ENCODE data around the gene ITGB2. TPM values are rescaled to one million over a fixed set of nuclear protein-coding genes. Genes with fewer than 3 reads are reported as not detected.
A peak's percentile ranks its signal among the peaks of the same experiment; 100 is the strongest.

Gene ITGB2
- total RNA-seq, 8 experiments from 2014 or later, result 0.05 to 0.85 (median 0.56) TPM; not detected in 3

DNA sequence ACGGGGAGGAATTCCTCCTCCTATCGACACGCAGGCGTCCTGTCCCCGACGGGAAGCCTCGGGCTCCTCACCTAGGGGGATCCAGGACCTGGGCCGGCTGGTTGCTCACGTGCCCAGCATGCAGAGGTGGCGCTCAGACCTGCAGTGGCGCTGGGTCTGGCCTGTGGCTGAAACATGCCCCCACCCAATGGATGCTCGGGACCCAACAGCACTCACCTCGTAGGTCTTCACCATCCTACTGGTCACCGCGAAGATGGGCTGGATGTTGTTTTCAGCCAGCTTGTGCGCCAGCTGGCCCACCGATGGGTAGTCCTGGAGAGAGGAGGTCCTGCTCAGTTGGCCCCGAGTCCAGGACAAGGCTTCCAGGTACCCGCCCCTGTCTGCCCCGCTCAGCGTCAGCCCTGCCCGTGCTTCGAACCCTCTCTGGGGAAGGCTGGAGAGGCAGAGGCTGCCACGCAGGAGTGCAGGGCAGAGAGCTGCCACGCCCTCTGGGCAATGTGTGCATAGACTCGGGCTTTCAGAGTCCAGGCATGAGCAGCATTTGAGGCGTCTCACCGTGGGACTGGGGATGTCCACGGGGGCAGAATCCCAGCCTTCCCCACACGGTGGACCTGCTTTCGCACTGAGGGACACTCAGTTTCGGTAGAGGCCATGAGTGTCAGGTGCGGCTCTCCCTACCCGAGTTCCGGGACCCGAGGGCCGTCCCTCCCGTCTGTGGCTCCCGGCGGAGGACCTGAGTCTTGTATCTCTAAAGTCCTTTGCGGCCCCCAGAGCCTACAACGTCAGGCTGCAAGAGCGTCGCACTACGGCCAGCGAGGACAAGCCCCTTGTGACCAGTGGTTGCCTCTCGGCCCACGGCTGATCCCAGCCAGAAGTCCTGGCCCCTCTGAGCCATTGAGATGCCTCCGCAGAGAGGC is 21.6 kb downstream of the ITGB2 start:
- Histone ChIP-seq H3K4me3 (no peak overlapping the region), H3K27ac (no peak overlapping the region), H3K4me1 (replicated peaks in 1 of 2) (peaks cover 0 to 7% of the 10 kb centered on the region in 2 donors)
- 20 to 86% (median 72%) methylated on average over 1 to 24 of the region's 49 CpGs; no CpG with 5 or more reads in 3 of the 10 experiments for WGBS, 10 experiments
- in situ Hi-C loops (cut with MboI; ENCODE audit: low pct_unique_long_range_greater_than_20kb in 2 of 9, low sequenced_read_pairs in 9 of 9, unreplicated experiment in 9 of 9), result no loop called here
- no peak for ATAC-seq (replicated peaks in 6 of 8)

DNA sequence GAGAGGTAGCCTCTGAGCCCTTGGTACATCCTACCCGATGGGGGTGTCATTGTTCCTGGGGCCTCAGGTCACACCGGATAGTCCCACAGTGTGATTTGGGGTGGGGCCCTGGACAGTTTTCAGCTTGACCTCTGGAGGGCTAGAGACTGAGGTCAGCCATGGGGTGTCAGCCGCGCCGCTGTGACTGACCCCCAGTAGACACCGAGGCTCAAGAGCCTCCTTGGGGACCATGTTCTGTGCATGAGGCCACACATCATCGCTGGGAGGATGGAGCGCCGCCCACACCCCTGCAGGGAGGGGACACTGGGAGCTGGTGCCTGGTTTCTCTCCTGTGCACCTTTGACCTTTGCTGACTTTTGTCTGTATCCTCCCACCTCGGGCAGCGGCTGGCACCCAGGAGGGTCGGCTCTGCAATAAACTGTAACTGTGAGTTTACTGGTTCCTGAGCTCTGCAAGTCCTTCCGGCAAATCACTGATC is 22.6 kb downstream of the ITGB2 start:
- Histone ChIP-seq H3K4me1 (replicated peaks in 1 of 2) (peaks cover 0 to 7% of the 10 kb centered on the region in 2 donors), H3K27ac (no peak overlapping the region), H3K4me3 (no peak overlapping the region)
- 20 to 100% (median 87%) methylated on average over 1 to 5 of the region's 13 CpGs; no CpG with 5 or more reads in 4 of the 10 experiments for WGBS, 10 experiments
- in situ Hi-C loops (cut with MboI; ENCODE audit: low pct_unique_long_range_greater_than_20kb in 2 of 9, low sequenced_read_pairs in 9 of 9, unreplicated experiment in 9 of 9), result no loop called here
- peak in 2 of 8 experiments; percentile 7 to 15 for ATAC-seq (replicated peaks in 6 of 8)

- H3K27ac ChIP-seq, result no peak overlapping the region
- in situ Hi-C loops (cut with MboI; ENCODE audit: low pct_unique_long_range_greater_than_20kb in 2 of 9, low sequenced_read_pairs in 9 of 9, unreplicated experiment in 9 of 9), result no loop called here
- no peak overlapping the region for H3K4me3 ChIP-seq
- peaks cover 0 to 7% of the 10 kb centered on the region in 2 donors for H3K4me1 ChIP-seq (replicated peaks in 1 of 2)
- 40 to 100% (median 84%) methylated on average over 1 to 9 of the region's 21 CpGs; no CpG with 5 or more reads in 5 of the 10 experiments for WGBS, 10 experiments
- ATAC-seq (replicated peaks in 6 of 8), result peak; percentile 40 to 99 (median 70)
Measured at GRCh38 chr21:44897326-44898010, 23.2 kb downstream of the ITGB2 start.

DNA sequence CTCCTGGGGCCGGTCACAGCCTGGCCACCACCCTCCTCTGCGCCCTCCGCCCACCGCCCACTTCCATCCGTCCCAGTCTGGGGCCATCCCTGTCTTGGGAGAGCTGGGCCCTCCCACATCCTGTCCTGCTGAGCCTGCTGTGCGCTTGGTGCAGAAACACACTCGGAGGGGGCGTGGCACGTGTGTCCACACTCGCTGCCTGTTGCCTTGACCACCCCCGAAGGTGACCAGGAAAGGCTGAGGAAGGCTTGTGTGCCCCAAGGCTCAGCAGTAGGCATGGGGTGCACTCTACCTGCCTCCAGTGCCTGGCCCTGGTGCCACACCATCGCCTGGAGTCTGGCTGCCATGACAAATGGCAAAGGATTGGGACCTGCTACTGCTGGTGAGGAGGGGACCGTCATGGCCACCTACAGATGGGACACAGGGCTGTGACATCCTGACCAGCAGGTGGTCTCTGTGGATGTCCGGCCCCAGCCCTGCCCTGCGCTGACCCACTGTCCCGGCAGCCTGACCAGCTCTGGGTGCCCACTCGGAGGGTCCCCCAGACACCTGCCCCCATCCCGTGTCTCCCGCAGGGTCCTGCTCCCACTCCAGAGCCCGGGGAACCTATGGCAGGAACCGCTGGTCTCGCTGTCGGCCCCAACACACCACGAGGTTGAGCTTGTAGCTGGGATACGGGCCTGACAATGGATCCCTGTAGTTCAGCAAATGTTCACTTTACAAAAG is 24.0 kb downstream of the ITGB2 start:
- in situ Hi-C loops (cut with MboI; ENCODE audit: low pct_unique_long_range_greater_than_20kb in 2 of 9, low sequenced_read_pairs in 9 of 9, unreplicated experiment in 9 of 9), result no loop called here

GRCh38 chr21:44895859-44896258 is 24.8 kb downstream of the ITGB2 start:
- ATAC-seq (replicated peaks in 6 of 8), result no peak
- WGBS, 10 experiments, result 77 to 97% (median 84%) methylated on average over 2 to 10 of the region's 11 CpGs; no CpG with 5 or more reads in 1 of the 10 experiments
- H3K4me1 ChIP-seq (replicated peaks in 1 of 2), result peaks cover 0 to 7% of the 10 kb centered on the region in 2 donors
- no peak overlapping the region for H3K27ac ChIP-seq
- H3K4me3 ChIP-seq, result no peak overlapping the region
- in situ Hi-C loops (cut with MboI; ENCODE audit: low pct_unique_long_range_greater_than_20kb in 2 of 9, low sequenced_read_pairs in 9 of 9, unreplicated experiment in 9 of 9), result no loop called here

More for the DNA sequence above, 24.0 kb downstream of the ITGB2 start:
- Histone ChIP-seq H3K4me1 (replicated peaks in 1 of 2) (peaks cover 0 to 7% of the 10 kb centered on the region in 2 donors), H3K4me3 (no peak overlapping the region), H3K27ac (no peak overlapping the region)
- WGBS, 10 experiments, result 70 to 100% methylated on average over 2 to 3 of the region's 25 CpGs; no CpG with 5 or more reads in 8 of the 10 experiments
- ATAC-seq (replicated peaks in 6 of 8), result peak in 2 of 8 experiments; percentile 15 to 24

- 60 to 100% (median 82%) methylated on average over 1 to 6 of the region's 19 CpGs; no CpG with 5 or more reads in 4 of the 10 experiments for WGBS, 10 experiments
- ATAC-seq (replicated peaks in 6 of 8), result no peak
- Histone ChIP-seq H3K4me3 (no peak overlapping the region), H3K4me1 (replicated peaks in 1 of 2) (peaks cover 0 to 7% of the 10 kb centered on the region in 2 donors), H3K27ac (no peak overlapping the region)
- in situ Hi-C loops (cut with MboI; ENCODE audit: low pct_unique_long_range_greater_than_20kb in 2 of 9, low sequenced_read_pairs in 9 of 9, unreplicated experiment in 9 of 9), result no loop called here
Measured at GRCh38 chr21:44894687-44895302, 25.9 kb downstream of the ITGB2 start.

DNA sequence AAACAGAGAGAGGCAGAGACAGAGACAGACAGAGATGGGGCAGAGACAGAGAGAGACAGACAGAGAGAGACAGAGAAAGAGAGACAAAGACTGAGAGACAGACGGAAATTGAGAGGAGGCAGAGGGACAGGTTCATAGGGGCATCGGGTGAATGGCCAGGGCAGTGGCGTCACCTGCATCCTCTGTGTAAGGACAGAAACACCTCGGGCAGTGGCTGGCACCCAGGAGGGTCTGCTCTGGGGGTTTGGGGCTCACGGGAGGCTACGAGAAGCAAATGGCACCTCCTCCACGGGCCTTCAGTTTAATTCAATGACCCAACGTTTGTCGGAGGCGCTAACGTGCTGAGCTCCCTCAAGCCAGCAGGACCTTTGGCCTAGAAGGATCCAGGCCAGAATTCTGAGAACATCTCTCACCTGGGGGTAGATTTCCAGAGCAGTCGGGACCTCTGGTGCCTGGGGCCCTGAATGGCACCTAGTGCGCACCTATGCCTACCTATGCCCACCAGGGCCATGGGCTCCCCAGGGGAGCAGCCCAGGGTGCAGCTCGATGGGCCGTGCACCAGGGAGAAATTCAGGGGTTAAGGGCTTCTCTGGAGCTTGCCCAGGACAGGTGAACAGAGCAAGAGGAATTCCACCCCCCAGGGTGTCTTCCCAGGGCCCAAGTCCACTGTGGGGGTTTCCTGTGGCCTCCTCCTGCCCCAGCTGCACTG is 26.6 kb downstream of the ITGB2 start:
- H3K4me3 ChIP-seq, result no peak overlapping the region
- 67 to 100% (median 90%) methylated on average over 1 to 10 of the region's 15 CpGs; no CpG with 5 or more reads in 1 of the 10 experiments for WGBS, 10 experiments

DNA sequence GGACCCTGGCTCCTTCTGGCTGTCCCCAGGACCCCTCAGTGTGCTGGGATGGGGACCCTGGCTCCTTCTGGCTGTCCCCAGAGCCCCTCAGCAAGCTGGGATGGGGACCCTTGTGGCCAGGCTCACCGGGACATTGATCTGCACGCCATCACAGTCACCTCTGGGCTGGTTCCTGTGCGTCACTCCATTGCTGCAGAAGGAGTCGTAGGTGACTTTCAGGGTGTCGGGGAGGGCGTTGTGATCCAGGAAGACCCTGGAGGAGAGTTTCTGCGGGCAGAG is 27.5 kb downstream of the ITGB2 start:
- Histone ChIP-seq H3K4me1 (replicated peaks in 1 of 2) (peaks cover 0 to 7% of the 10 kb centered on the region in 2 donors), H3K4me3 (no peak overlapping the region), H3K27ac (no peak overlapping the region)
- in situ Hi-C loops (cut with MboI; ENCODE audit: low pct_unique_long_range_greater_than_20kb in 2 of 9, low sequenced_read_pairs in 9 of 9, unreplicated experiment in 9 of 9), result no loop called here
- ATAC-seq (replicated peaks in 6 of 8), result no peak
- WGBS, 10 experiments, result 0 to 40% (median 20%) methylated on average over 1 to 3 of the region's 7 CpGs; no CpG with 5 or more reads in 7 of the 10 experiments

More for the DNA sequence above, 26.6 kb downstream of the ITGB2 start:
- in situ Hi-C loops (cut with MboI; ENCODE audit: low pct_unique_long_range_greater_than_20kb in 2 of 9, low sequenced_read_pairs in 9 of 9, unreplicated experiment in 9 of 9), result no loop called here
- Histone ChIP-seq H3K4me1 (replicated peaks in 1 of 2) (peaks cover 0 to 7% of the 10 kb centered on the region in 2 donors), H3K27ac (no peak overlapping the region)
- ATAC-seq (replicated peaks in 6 of 8), result no peak

DNA sequence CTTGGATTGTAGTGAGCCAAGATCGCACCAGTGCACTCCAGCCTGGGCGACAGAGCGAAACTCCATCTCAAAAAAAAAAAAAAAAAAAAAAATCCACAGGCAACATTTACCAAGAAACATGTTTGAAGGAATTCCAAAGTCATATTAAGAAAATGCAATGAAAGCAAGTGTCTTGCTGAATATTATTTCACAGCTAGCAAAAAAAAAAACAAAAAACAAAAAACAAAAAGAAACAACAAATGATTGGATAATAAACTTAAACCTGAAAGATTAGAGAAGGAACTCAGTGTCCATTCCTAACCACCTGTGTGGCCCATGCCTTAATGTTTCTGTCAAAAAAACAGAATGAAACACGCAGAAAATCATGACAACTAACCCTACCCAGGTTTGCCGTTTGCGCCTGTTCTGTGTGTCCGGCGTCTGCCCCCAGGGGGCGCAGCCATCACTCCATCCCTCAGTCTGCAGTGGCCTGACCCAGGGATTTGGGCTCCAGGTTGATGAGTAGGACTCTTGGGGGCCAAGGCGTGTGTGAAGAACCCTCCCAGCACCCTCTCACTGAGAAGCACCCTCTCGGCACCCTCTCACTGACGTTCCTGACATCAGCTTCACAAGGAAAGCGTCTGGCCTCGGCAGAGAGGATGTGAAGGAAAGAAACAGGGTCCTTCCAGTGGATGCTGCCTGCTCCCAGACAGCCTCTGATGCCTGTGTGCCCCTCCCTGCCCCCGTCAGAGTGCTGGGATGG is 28.0 kb downstream of the ITGB2 start:
- no peak overlapping the region for H3K4me3 ChIP-seq
- WGBS, 10 experiments, result 23 to 80% (median 38%) methylated on average over 4 to 13 of the region's 15 CpGs; no CpG with 5 or more reads in 2 of the 10 experiments
- peak in 7 of 8 experiments; percentile 26 to 74 (median 52) for ATAC-seq (replicated peaks in 6 of 8)
- H3K4me1 ChIP-seq (replicated peaks in 1 of 2), result peaks cover 0 to 1% of the 10 kb centered on the region in 2 donors
- no peak overlapping the region for H3K27ac ChIP-seq
- in situ Hi-C loops (cut with MboI; ENCODE audit: low pct_unique_long_range_greater_than_20kb in 2 of 9, low sequenced_read_pairs in 9 of 9, unreplicated experiment in 9 of 9), result no loop called here

DNA sequence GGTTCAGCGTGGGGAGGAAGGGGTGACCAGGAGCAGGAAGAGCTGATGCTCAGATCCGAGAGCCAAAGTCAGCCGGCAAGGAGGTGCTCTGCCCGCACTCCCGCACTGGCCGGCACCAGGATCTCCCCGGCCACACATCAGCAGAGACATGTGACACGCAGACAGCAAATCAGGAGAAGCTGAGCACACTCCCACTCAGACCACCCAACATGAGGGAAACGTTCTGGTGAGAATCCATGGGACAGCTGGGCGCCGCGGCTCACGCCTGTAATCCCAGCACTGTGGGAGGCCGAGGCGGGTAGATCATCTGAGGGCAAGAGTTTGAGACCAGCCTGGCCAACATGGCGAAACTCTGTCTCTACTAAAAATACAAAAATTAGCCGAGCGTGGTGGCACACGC is 28.6 kb downstream of the ITGB2 start:
- Histone ChIP-seq H3K27ac (no peak overlapping the region), H3K4me1 (replicated peaks in 1 of 2) (no peaks in the 10 kb centered on the region), H3K4me3 (no peak overlapping the region)
- in situ Hi-C loops (cut with MboI; ENCODE audit: low pct_unique_long_range_greater_than_20kb in 2 of 9, low sequenced_read_pairs in 9 of 9, unreplicated experiment in 9 of 9), result no loop called here
- peak in 2 of 8 experiments; percentile 22 to 46 for ATAC-seq (replicated peaks in 6 of 8)
- WGBS, 10 experiments, result 17 to 93% (median 75%) methylated on average over 1 to 4 of the region's 19 CpGs; no CpG with 5 or more reads in 5 of the 10 experiments

DNA sequence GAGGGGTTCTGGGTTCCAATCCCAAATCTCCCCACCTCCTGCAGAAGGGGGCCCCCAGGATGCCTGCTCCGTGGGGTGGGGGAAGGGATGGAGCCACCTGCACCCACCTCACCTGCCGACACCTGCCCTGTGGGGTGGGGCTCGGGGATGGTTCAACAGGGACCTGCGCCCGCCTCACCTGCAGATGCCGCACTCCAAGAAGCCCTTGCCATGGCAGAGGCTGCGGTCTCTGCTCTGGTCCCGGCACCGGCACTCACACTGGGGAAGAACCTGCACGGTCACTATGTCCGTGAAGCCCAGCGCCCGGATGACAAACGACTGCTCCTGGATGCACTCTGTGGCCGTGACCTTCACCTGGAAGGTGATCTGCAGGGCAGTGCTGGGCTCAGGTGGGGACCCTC is 29.1 kb downstream of the ITGB2 start:
- 100% methylated on average over 3 of the region's 15 CpGs; no CpG with 5 or more reads in 9 of the 10 experiments for WGBS, 10 experiments
- H3K27ac ChIP-seq, result no peak overlapping the region

More for the DNA sequence above, 29.1 kb downstream of the ITGB2 start:
- in situ Hi-C loops (cut with MboI; ENCODE audit: low pct_unique_long_range_greater_than_20kb in 2 of 9, low sequenced_read_pairs in 9 of 9, unreplicated experiment in 9 of 9), result no loop called here
- ATAC-seq (replicated peaks in 6 of 8), result no peak
- Histone ChIP-seq H3K4me3 (no peak overlapping the region), H3K4me1 (replicated peaks in 1 of 2) (no peaks in the 10 kb centered on the region)
